ENCODE measurements around the gene LILRB2.
"Not testable (repeated sequence)": the region's sequence is repeated elsewhere in the genome, so short reads cannot be mapped to it uniquely, and the experiment has no call there.

The LILRB2 gene

GRCh38 chr19:54271587-54271986 lies 9.3 kb downstream of the LILRB2 start:
- DNase-seq: not testable (repeated sequence)

DNA sequence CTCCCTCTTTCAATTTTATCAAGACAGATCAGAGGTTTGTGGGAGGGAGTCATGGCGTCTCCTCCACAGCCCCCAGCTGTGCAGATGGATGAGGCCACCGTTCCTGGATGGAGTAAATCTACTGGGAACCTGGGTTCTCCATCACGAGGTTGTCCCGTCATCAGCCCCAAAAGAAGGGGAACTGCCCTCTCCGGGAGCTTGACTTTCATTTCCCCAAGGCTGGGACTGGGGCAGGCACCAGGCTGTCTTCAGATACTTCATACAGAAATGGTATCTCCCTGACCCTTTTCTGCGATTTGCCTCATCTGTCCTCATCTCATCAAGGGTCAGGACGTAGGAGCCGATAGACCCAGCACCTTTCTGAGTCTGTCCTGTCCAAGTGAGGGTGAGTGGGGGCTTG lies 9.8 kb downstream of the LILRB2 start:
- DNase-seq: no peak

DNA sequence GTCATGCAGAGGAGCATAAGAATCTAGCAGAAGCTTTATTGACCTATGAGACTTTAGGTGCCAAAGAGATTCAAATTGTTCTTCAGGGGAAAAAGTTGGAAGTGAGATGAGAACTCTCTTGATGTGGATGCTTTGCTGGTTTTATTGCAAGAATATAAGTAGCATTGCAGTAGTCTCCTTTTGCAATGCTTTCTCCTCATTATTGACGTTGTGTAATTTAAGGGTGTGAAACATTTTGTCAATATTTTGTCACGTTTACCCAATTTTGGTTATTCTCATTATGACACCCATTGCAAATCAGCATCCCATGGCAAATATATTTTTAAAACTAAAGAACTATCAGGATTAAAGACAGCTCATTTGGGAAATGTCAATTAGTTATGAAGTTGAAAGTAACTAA lies 12.0 kb downstream of the LILRB2 start:
- no peak for DNase-seq

DNA sequence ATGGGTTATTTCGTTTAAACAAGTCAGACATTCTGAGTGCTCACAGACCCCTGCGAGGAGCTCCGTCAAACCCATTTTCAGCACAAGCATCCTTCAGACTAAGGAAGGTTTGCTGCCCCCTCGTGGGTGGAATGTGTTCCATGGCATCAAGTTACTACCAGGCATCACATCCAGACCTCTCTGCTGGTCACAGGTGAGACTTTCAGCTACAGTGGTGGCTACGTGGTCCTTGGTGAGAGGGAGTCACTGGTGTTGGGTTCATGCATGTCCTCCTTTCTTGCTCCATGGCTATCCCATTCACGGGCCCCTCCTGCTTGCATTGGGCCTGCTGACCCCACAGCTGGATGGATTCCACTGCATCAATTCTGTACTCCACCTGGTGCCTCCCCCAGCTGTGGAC lies 14.8 kb downstream of the LILRB2 start:
- DNase-seq: peak; percentile 42 to 57

DNA sequence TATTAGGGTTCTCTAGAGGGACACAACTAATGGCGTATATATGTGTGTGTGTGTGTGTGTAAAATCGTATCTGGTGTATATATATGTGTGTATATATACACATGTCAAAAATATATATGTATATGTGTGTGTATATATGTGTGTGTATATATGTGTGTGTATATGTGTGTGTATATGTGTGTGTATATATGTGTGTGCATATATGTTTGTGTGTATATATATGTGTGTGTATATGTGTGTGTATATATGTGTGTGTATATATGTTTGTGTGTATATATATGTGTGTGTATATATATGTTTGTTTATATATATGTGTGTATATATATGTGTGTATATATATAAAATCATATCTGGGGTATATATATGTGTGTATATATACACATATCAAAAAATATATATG lies 18.4 kb downstream of the LILRB2 start:
- DNase-seq: no peak

DNA sequence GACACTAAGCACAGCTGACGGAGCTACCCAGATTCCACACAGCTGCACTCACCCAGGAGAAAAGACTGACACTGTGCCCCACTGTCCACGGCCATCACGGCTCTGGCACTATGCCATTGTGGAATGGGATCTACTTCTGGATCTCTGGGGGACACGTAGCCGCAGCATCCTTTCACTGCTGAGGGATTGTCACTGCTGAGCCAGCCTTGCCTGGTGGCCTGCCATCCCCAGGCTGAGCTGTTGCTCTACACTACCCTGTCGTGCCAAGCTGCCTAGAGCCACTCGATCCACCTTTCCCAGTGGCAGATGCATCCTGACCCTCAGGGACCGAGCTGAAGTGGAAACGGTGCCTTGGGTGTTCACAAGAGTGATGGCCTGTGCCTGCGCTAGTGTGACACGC lies 18.8 kb downstream of the LILRB2 start:
- no peak for DNase-seq

GRCh38 chr19:54257116-54257480 lies 23.8 kb downstream of the LILRB2 start, which contains the start of gene LILRB5:
LILRB5 (minus strand) TSS chr19:54257273; CDS start chr19:54257193, 80 bp downstream.
- DNase-seq: no peak

DNA sequence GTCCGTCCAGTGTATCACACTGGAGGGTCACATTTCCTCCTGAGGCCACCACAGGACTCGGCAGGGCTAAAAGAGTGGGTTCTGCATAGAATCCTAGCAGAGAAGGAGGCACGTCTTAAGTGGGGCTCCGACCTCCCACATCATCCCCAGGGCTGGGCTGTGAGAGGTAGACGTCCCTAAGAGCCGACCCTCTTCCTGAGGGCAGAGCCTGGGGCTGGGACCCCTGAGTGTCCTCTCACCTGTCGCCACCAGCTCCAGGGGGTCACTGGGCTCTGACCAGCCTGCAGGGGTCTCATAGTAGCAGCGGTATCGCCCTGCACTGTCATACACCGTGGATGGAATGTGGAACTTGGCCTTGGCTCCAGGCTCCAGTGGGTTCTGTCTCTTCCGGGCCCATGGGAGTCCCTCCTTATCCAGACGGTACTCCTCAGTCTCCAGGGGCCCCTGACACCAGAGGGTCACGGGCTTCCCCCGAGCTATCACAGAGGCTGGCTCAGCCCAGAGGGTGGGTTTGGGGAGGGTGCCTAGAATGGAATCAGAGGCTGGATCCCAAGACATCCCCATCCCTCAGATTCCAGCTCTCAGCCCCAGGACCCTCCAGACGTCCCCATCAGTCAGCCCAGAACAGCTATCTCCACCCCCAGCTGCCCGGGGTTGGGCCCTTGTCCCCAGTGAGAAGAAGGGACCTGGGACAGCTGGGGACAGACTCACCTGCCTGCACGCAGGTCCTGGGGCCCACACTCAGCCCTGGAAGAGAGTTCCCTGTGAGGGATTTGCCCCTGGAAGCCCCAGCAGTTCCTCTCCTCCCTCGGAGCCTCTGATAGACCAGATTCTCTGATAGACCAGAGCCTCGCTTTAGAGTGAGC lies 24.4 kb downstream of the LILRB2 start:
- DNase-seq: no peak

- no peak for DNase-seq
These were observed 25.7 kb downstream of the LILRB2 start for GRCh38 chr19:54255105-54255775.

GRCh38 chr19:54254195-54254906 lies 26.6 kb downstream of the LILRB2 start:
- no peak for DNase-seq

DNA sequence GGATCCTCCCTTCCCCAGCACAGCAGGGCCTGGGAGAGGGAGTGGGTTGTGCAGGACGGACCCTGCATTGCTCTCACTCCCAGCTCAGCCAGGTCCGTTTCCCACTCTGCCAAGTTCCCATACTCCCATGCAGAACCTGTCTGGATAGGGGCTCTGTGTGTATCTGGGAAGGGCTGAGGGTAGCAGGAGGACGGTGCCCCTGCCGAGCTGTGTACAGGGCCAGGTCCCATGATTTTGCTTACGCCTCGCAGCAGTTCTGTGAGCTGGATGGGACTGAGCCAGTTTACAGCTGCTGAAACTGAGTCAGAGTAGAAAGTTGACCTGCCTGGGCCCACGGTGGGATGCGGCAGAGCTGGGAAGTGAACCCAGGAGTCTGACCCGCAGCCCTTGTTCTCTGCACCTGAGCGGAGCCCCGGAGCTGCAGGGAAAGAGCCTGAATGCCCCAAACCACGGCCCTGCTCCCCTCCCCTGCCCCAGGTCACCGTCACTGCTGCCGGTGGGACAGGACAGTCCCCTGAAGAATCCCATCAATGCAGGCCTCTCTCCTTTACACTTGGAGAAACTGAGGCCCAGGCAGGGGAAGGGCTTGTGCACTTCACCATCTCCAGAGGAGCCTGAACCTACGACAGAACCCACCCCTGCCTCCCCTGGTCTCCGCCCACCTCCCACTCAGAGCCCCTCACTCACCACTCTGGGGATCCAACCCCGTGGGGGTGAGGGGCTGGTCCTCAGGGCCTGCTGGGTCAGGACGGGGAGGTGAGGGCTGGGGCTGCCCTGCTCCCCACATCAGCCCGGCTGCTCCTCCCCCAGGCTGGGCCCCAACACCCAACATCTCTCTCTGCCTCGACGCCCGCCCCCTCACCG lies 27.3 kb downstream of the LILRB2 start:
- no peak for DNase-seq

- DNase-seq: no peak
These were observed 28.1 kb downstream of the LILRB2 start for GRCh38 chr19:54252845-54253244.

- no peak for DNase-seq
These were observed 28.7 kb downstream of the LILRB2 start for GRCh38 chr19:54252243-54252642.

- no peak for DNase-seq
These were observed 32.8 kb downstream of the LILRB2 start for GRCh38 chr19:54248016-54248601.

- DNase-seq: no peak
These were observed 33.6 kb downstream of the LILRB2 start for GRCh38 chr19:54247106-54247930.

- no peak for DNase-seq
These were observed 35.0 kb downstream of the LILRB2 start for GRCh38 chr19:54245936-54246335.

- not testable (repeated sequence) for DNase-seq
These were observed 37.1 kb downstream of the LILRB2 start for GRCh38 chr19:54243809-54244208.

DNA sequence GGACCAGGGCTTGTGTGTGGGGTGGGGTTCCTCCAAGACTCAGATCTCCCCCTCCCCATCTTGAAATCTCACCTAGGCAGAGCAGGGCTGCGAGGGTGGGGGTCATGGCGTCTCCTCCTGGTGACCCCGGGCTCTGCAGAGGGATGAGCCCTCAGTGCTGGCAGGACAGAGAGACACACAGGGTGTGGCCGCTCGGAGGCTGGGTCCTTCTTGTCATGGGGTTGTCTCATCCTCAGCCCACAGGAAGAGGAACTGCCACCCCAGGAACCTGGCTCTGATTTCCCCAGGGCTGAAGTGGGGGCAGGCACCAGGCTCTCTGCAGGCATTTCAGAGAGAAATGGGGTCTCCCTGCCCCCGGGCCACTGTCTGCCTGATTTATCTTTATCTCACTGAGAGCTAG lies 38.3 kb downstream of the LILRB2 start, which contains the start of gene LILRA6:
Gene LILRA6 (minus strand): TSS at position 145 of the 400 bp plus-strand sequence.
- DNase-seq: not testable (repeated sequence)

GRCh38 chr19:54242234-54242633 lies 38.7 kb downstream of the LILRB2 start:
- not testable (repeated sequence) for DNase-seq

DNA sequence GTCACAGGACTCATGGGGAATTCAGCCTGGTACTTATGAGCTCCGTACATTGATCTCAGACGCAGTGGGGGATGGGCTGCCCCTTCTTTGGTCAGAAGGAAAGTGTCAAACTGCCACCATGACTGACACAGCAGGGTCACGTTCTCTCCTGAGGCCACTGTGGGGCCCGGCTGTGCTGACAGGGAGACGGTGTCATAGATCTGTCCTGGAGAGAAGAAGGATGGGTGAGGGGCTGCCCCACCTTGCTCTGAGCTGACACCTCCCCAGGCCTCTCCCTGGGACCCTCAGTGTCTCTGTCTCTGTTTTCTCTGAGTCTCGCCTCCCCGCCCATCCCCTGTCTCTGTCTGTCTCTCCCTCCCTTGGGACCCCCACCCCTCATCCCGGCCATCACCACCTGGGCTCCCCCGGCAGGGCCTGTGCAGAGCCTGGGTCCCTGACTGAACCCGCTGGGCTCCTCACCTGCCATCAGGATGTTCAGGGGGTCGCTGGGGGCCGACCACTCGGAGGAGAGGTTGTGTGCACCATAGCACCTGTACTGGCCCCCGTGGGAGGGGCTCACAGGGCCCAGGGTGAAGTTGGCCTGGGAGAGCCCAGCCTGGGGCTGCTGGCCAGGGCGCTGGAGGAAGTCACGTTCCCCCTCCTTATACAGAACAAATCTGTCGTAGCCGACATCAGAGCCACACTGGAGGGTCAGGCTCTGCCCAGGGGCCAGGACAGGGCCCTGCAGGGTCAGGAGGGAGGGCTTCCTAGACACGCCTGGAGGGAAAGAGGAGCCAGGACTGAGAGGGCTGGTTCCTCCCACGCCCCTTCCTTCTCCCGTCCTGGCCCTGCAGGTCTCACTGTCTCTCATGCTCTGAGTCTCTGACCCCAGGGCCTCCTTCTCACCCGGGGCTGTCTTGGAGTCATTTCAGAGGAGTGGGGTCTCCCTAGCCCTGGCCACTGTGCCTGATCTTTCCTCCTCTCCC lies 40.3 kb downstream of the LILRB2 start:
- not testable (repeated sequence) for DNase-seq

Measured in NCI-H524 (cell line).